HepG2 (cell line): ENCODE measurements around the gene SLC2A4. TPM values are rescaled to one million over a fixed set of nuclear protein-coding genes. Genes with fewer than 3 reads are reported as not detected.
A peak's percentile ranks its signal among the peaks of the same experiment; 100 is the strongest.

Source experiments
- FOSL1 ChIP-seq: sonication (generic); formaldehyde crosslinking; IDR thresholded peaks from 2 replicates; pipeline ENCODE4 v1.9.0; 2021; ENCODE audit warnings: missing genetic modification reagents, borderline replicate concordance
- RXRB ChIP-seq: IDR thresholded peaks from 2 replicates; pipeline ENCODE4 v1.6.1; 2016; ENCODE audit warnings: borderline replicate concordance, missing genetic modification reagents, missing compliant biosample characterization
- polyA plus RNA-seq, 8 experiments: library from polyadenylated mRNA; depleted of rRNA in 3 of 8; stranded (reverse) in 7 of 8; unstranded in 1 of 8; fragments of >200 nt; fragmentation: Illumina TruSeq in 4 of 8; extraction: Trizol in 4 of 8; gene quantifications; 2 replicates each; pipeline versions ENCODE4 v1.2.1 to v1.2.3, GENCODE V29; 2011 to 2016; ENCODE audit warnings: low read depth in 4 of 8, missing spikeins in 1 of 8, mixed read lengths in 1 of 8; ENCODE audit not compliant: insufficient read depth in 1 of 8
- total RNA-seq, 5 experiments: library from RNA; depleted of rRNA; stranded (reverse); fragments of >200 nt; fragmentation: Illumina TruSeq; extraction: Trizol; gene quantifications; 2 replicates each; pipeline ENCODE4 v1.2.3, GENCODE V29; 2016; ENCODE audit warnings: low read depth in 1 of 5
- TF ChIP-seq, protein P1 (sequence below): sonication (generic); formaldehyde crosslinking; IDR thresholded peaks from 2 replicates; pipeline ENCODE4 v1.4.0; 2020; ENCODE audit warnings: missing genetic modification reagents
- TF ChIP-seq, protein P2 (sequence below): sonication (generic); formaldehyde crosslinking; IDR thresholded peaks from 2 replicates; pipeline ENCODE4 v1.5.1; 2020; ENCODE audit warnings: missing genetic modification reagents, mild to moderate bottlenecking, borderline replicate concordance

Gene SLC2A4
- total and polyA plus RNA-seq, 2 of the 13 experiments (the other 11 are each of a cell fraction or from before 2014, with no cell fraction given) = 4.9 to 5.8 TPM

DNA sequence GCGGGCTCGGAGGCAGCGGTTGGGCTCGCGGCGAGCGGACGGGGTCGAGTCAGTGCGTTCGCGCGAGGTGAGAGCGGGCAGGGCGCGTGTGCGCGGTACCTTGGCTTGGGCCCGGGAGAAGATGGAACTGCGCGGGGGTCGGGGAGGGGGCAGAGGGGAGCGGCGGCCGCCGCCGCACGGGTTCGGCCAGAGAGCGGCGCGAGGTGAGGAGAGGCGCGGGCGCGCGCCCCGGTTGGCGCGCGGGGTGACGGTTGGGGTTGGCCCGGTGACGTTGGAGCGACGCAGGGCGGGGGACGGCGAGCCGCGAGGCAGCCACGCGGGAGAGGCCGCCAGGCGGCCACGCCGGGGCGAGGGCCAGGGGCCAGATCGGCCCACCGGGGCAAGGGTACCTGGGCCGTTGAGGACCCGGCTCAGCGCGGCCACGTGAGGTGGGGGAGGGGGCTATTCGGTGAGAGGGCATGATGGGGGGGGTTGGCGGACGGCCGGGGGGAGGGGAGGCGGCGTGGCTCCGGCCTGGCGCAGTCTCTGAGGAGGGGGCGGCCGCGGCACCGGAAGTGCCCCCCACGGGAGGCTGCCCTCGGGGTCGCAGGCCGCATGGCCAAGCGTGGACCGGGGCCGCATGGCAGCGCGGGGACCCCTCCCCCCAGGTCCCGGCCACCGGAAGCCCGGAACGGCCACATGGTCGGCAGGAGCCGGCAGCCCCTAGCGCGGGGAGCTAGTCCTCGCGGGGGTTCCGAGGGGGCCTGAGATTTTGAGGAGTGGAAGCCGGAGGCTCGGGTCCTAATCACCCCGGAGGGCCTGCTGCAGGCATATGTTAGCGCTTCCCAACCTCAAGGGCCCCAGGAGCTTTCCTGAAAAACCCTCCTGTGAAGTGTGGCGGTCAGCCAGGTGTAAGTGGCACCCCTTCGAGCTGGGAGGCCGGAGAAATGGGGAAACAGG is 26.4 kb downstream of the SLC2A4 start (continued):
- TF ChIP-seq, protein P1, sequence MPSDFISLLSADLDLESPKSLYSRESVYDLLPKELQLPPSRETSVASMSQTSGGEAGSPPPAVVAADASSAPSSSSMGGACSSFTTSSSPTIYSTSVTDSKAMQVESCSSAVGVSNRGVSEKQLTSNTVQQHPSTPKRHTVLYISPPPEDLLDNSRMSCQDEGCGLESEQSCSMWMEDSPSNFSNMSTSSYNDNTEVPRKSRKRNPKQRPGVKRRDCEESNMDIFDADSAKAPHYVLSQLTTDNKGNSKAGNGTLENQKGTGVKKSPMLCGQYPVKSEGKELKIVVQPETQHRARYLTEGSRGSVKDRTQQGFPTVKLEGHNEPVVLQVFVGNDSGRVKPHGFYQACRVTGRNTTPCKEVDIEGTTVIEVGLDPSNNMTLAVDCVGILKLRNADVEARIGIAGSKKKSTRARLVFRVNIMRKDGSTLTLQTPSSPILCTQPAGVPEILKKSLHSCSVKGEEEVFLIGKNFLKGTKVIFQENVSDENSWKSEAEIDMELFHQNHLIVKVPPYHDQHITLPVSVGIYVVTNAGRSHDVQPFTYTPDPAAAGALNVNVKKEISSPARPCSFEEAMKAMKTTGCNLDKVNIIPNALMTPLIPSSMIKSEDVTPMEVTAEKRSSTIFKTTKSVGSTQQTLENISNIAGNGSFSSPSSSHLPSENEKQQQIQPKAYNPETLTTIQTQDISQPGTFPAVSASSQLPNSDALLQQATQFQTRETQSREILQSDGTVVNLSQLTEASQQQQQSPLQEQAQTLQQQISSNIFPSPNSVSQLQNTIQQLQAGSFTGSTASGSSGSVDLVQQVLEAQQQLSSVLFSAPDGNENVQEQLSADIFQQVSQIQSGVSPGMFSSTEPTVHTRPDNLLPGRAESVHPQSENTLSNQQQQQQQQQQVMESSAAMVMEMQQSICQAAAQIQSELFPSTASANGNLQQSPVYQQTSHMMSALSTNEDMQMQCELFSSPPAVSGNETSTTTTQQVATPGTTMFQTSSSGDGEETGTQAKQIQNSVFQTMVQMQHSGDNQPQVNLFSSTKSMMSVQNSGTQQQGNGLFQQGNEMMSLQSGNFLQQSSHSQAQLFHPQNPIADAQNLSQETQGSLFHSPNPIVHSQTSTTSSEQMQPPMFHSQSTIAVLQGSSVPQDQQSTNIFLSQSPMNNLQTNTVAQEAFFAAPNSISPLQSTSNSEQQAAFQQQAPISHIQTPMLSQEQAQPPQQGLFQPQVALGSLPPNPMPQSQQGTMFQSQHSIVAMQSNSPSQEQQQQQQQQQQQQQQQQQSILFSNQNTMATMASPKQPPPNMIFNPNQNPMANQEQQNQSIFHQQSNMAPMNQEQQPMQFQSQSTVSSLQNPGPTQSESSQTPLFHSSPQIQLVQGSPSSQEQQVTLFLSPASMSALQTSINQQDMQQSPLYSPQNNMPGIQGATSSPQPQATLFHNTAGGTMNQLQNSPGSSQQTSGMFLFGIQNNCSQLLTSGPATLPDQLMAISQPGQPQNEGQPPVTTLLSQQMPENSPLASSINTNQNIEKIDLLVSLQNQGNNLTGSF (CRISPR knock-in tag) = 0 out of 2 replicates have a peak, but pooled peaks have one; percentile 38
- no peak for TF ChIP-seq FOSL1
- no peak for TF ChIP-seq RXRB (CRISPR knock-in tag)
- TF ChIP-seq, protein P2, sequence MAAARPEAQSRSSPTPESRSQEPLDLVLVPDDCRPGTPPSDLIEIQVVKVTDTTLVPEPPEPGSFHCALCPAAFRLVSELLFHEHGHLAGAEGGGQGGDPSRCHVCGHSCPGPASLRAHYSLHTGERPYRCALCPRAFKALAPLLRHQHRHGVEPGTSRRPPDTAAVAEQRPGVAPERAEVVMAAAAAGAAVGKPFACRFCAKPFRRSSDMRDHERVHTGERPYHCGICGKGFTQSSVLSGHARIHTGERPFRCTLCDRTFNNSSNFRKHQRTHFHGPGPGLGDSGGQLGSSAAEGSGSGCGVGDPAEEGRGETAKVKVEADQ (CRISPR knock-in tag) = peak; percentile 6; the same call in 1 of the 2 replicates
